CD4-positive, alpha-beta T cell (primary cell): ENCODE measurements around the gene SDK1. TPM values are rescaled to one million over a fixed set of nuclear protein-coding genes. Genes with fewer than 3 reads are reported as not detected.

Experiments
- ATAC-seq: fragments of 200-7000 bp; cut with Tn5 transposase; one replicate; pipeline ENCODE4 v1.10.0; 2022; ENCODE audit warnings: mild to moderate bottlenecking; ENCODE audit not compliant: poor library complexity
- CTCF ChIA-PET: fragments of 350-600 bp; sonication (Branson Sonifier 250); formaldehyde crosslinking; loops from one replicate; lab custom pipeline; 2021; ENCODE audit warnings: antibody characterized with exemption, inconsistent platforms; lab: Charles Lee
- POLR2A ChIA-PET: fragments of 350-600 bp; sonication (Branson Sonifier 250); formaldehyde crosslinking; loops from one replicate; lab custom pipeline; 2021; ENCODE audit warnings: antibody characterized with exemption, inconsistent platforms; lab: Charles Lee
- DNase-seq, 14 experiments: peaks; one replicate each; pipeline ENCODE4 v3.0.0-alpha.2; 2013 to 2020; ENCODE audit warnings: mixed read lengths in 2 of 14
- H3K27ac ChIP-seq, 2 donors: one replicate each; pipeline versions ENCODE4 v1.5.1 to v1.7.0; 2013; ENCODE audit warnings: low read length in 2 of 2, low read depth in 1 of 2, mild to moderate bottlenecking in 1 of 2
- H3K27me3 ChIP-seq, 2 experiments: 1 replicate in 1 of 2; 2 replicates in 1 of 2; pipeline versions ENCODE4 v1.6.1 to v1.7.0; 2013; ENCODE audit warnings: low read length in 2 of 2, control low read depth in 1 of 2, mild to moderate bottlenecking in 1 of 2, moderate library complexity in 1 of 2; ENCODE audit not compliant: insufficient read depth in 2 of 2, control insufficient read depth in 1 of 2
- H3K36me3 ChIP-seq: one replicate; pipeline ENCODE4 v1.6.1; 2013; ENCODE audit warnings: low read length, control low read depth; ENCODE audit not compliant: insufficient read depth
- H3K4me1 ChIP-seq: one replicate; pipeline ENCODE4 v1.6.1; 2013; ENCODE audit warnings: low read length, control low read depth; ENCODE audit not compliant: insufficient read depth
- H3K4me3 ChIP-seq: one replicate; pipeline ENCODE4 v1.5.1; 2013; ENCODE audit warnings: mild to moderate bottlenecking, low read length, moderate library complexity
- H3K9me3 ChIP-seq, 2 experiments: 1 replicate in 1 of 2; 2 replicates in 1 of 2; pipeline versions ENCODE4 v1.6.1 to v1.7.0; 2013; ENCODE audit warnings: low read length in 2 of 2, mild to moderate bottlenecking in 2 of 2, control low read depth in 1 of 2, moderate library complexity in 1 of 2; ENCODE audit not compliant: control insufficient read depth in 1 of 2, insufficient read depth in 1 of 2
- H3K27ac Mint-ChIP-seq: one replicate; pipeline ENCODE4 v1.8.0; 2020; ENCODE audit warnings: mixed read lengths
- H3K27me3 Mint-ChIP-seq: one replicate; pipeline ENCODE4 v1.8.0; 2021; ENCODE audit warnings: mixed read lengths
- H3K36me3 Mint-ChIP-seq: one replicate; pipeline ENCODE4 v1.8.0; 2021; ENCODE audit warnings: low read depth, mixed read lengths
- H3K4me1 Mint-ChIP-seq: one replicate; pipeline ENCODE4 v1.8.0; 2021; ENCODE audit warnings: low read depth, mixed read lengths
- H3K4me3 Mint-ChIP-seq: one replicate; pipeline ENCODE4 v1.8.0; 2020; ENCODE audit warnings: mild to moderate bottlenecking, mixed read lengths
- H3K9me3 Mint-ChIP-seq: one replicate; pipeline ENCODE4 v1.8.0; 2020; ENCODE audit warnings: mixed read lengths
- intact Hi-C, 2 experiments: fragments of 100-400 bp; cut with DNase I in 1 of 2; cut with micrococcal nuclease in 1 of 2; formaldehyde crosslinking; loops; one replicate each; pipeline versions ENCODE4 v1.15.1 to v1.9.0; 2023 to 2025; cut with DNase I, micrococcal nuclease
- total RNA-seq, 174 experiments: library from RNA in 2 of 174; stranded (reverse) in 2 of 174; gene quantifications; one replicate each; pipeline ENCODE4 v1.2.3 and lab custom pipeline; 2021 to 2026
- TF ChIP-seq, protein P1 (sequence below): fragments of 200-600 bp; IDR thresholded peaks from one replicate; pipeline ENCODE4 v1.8.0; 2022; ENCODE audit warnings: antibody characterized with exemption, mild to moderate bottlenecking

The SDK1 gene
- total RNA-seq, 2 experiments from 2014 or later = 1.1 to 1.3 TPM

DNA sequence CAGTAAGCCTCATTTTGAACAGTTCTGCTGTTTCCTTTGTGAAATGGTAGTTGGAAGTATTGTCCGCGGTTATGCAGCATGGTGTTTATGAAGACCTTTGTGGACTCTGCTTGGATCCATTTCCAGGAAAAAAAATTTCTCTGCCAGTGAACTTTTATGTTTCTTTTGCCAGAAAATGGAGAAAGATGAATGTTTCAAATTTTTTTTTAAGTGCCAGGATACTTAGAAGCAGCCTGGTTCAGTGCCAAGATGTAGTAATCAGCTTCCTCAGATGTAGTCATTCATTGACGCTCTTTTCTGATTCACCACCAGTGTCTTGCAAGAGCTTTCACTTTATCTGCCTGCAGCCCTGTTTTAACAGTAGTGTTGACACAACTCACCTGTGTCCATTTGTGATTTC lies 258.2 kb downstream of the SDK1 start:
- no peaks in the 10 kb centered on the region for H3K27me3 ChIP-seq
- H3K4me3 Mint-ChIP-seq = no peak overlapping the region
- no peak for ATAC-seq
- H3K4me1 ChIP-seq = no peaks in the 10 kb centered on the region
- H3K27me3 Mint-ChIP-seq = no peaks in the 10 kb centered on the region
- TF ChIP-seq, protein P1, sequence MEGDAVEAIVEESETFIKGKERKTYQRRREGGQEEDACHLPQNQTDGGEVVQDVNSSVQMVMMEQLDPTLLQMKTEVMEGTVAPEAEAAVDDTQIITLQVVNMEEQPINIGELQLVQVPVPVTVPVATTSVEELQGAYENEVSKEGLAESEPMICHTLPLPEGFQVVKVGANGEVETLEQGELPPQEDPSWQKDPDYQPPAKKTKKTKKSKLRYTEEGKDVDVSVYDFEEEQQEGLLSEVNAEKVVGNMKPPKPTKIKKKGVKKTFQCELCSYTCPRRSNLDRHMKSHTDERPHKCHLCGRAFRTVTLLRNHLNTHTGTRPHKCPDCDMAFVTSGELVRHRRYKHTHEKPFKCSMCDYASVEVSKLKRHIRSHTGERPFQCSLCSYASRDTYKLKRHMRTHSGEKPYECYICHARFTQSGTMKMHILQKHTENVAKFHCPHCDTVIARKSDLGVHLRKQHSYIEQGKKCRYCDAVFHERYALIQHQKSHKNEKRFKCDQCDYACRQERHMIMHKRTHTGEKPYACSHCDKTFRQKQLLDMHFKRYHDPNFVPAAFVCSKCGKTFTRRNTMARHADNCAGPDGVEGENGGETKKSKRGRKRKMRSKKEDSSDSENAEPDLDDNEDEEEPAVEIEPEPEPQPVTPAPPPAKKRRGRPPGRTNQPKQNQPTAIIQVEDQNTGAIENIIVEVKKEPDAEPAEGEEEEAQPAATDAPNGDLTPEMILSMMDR = no peak
- H3K36me3 Mint-ChIP-seq = no peaks in the 10 kb centered on the region
- no peak overlapping the region for H3K27ac ChIP-seq
- ChIA-PET CTCF (no interaction called here), POLR2A (no interaction called here)
- DNase-seq = peak in 1 of 14 experiments; percentile 3
- no peak overlapping the region for H3K27ac Mint-ChIP-seq
- no peaks in the 10 kb centered on the region for H3K36me3 ChIP-seq
- H3K9me3 ChIP-seq = no peaks in the 10 kb centered on the region
- H3K4me3 ChIP-seq = no peak overlapping the region
- H3K9me3 Mint-ChIP-seq = peaks cover 2% of the 10 kb centered on the region
- intact Hi-C loops = no loop called here
- H3K4me1 Mint-ChIP-seq = peaks cover 5% of the 10 kb centered on the region

DNA sequence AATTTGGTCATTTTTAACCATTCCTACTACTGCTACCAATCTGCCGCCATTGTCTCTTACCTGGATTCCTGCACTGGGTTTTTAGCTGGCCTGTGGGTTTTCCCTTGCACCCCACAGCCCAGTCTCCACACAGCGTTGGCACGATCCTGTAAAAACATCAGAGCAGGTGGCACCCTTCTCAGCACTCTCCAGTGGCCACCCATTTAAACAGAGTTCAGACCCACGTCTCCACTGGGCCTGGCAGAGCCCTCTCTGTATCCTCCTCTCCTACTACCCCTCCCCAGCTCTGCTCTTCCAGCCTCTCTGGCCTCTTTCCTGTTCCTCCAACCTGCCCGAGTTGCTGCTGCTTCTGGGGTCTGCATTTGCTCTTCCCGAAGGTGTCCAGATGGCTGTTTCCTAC lies 259.4 kb downstream of the SDK1 start:
- ChIA-PET CTCF (no interaction called here), POLR2A (no interaction called here)
- Mint-ChIP-seq H3K27ac (no peak overlapping the region), H3K27me3 (no peaks in the 10 kb centered on the region), H3K9me3 (peaks cover 2% of the 10 kb centered on the region), H3K36me3 (no peaks in the 10 kb centered on the region), H3K4me3 (no peak overlapping the region), H3K4me1 (peaks cover 14% of the 10 kb centered on the region)
- ATAC-seq (no peak), DNase-seq (no peak)
- H3K4me1 ChIP-seq = no peaks in the 10 kb centered on the region
- H3K4me3 ChIP-seq = no peak overlapping the region
- H3K27me3 ChIP-seq = no peaks in the 10 kb centered on the region
- H3K9me3 ChIP-seq = no peaks in the 10 kb centered on the region
- TF ChIP-seq, protein P1 = no peak
- intact Hi-C loops = no loop called here
- no peak overlapping the region for H3K27ac ChIP-seq
- no peaks in the 10 kb centered on the region for H3K36me3 ChIP-seq

DNA sequence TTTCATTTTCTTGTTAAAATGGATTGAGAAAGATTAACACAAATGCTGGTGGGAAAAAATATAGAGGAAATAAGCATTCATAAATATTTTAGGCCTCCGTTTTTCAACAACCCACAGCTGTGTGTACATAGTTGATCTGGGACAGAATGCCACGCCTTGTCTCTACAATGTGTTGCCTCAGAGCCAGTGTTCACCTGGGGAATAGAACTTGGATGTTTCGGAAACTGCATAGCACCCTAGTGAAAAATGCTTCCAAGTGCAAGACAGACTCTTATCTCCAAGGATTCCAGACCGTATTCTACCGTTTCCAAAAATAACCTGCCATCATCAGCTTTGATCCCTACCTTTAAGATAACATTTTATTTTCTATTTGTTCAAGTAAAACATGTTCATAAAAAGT lies 260.9 kb downstream of the SDK1 start:
- H3K27me3 ChIP-seq = no peaks in the 10 kb centered on the region
- no peak overlapping the region for H3K4me3 Mint-ChIP-seq
- no peaks in the 10 kb centered on the region for H3K9me3 Mint-ChIP-seq
- TF ChIP-seq, protein P1 = no peak
- no peak overlapping the region for H3K4me3 ChIP-seq
- H3K27me3 Mint-ChIP-seq = no peaks in the 10 kb centered on the region
- no peak overlapping the region for H3K27ac Mint-ChIP-seq
- no peaks in the 10 kb centered on the region for H3K36me3 ChIP-seq
- intact Hi-C loops = no loop called here
- no peak overlapping the region for H3K27ac ChIP-seq
- H3K4me1 ChIP-seq = no peaks in the 10 kb centered on the region
- ChIA-PET CTCF (no interaction called here), POLR2A (no interaction called here)
- DNase-seq (no peak), ATAC-seq (no peak)
- no peaks in the 10 kb centered on the region for H3K9me3 ChIP-seq
- peaks cover 14% of the 10 kb centered on the region for H3K4me1 Mint-ChIP-seq
- H3K36me3 Mint-ChIP-seq = no peaks in the 10 kb centered on the region
